ENCODE data around the gene FAIM2.
A peak's percentile ranks its signal among the peaks of the same experiment; 100 is the strongest.

FAIM2 gene

DNA sequence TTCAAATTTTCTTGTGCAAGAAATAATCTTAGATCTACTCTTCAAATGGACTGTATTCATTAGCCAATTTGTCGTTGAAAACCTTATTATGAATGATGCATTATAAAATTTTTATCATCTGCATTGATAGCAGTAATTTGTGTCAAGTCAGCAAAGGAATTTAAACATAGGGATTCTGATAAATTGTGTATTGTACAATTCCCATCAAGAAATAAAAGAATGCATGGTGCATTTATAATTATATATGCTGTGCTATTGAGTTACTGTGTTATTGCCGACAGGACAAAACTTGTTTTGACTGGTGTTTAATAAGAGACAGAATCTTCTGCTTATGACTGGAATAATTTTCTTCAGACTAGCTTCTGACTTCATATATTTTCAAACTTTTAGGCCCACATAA, 57.7 kb downstream of the FAIM2 start:
- H2BK5ac ChIP-seq (ENCODE audit: low read depth, low read length, poor library complexity): no peak overlapping the region
- H3K27ac ChIP-seq (ENCODE audit: low read depth, low read length): no peak overlapping the region
- no CpG with 5 or more reads among the region's 2 CpGs for WGBS (ENCODE audit: extremely low coverage, insufficient coverage, insufficient read length)
- no peak overlapping the region for H2BK12ac ChIP-seq (ENCODE audit: low read length)
- H4K12ac ChIP-seq (ENCODE audit: low read depth, low read length): no peak overlapping the region
- no peak overlapping the region for H3K14ac ChIP-seq (ENCODE audit: low read length)
- H3K4me2 ChIP-seq (ENCODE audit: low read length): no peak overlapping the region
- H4K91ac ChIP-seq (ENCODE audit: low read depth, low read length): no peak overlapping the region
- no peak overlapping the region for H4K8ac ChIP-seq (ENCODE audit: low read depth, low read length)
- H3K4me1 ChIP-seq (ENCODE audit: control insufficient read depth in 1 of 2, insufficient read depth in 2 of 2, low read length in 2 of 2): peaks cover 5 to 6% of the 10 kb centered on the region in 2 experiments
- no peak for DNase-seq
- no peaks in the 10 kb centered on the region for H3K36me3 ChIP-seq (ENCODE audit: control insufficient read depth in 1 of 2, insufficient read depth in 2 of 2, low read length in 2 of 2)
- H3K9me3 ChIP-seq (ENCODE audit: insufficient read depth, low read depth, low read length): no peaks in the 10 kb centered on the region
- peaks cover 4% of the 10 kb centered on the region for H3K79me1 ChIP-seq (ENCODE audit: low read length)
- H3K9ac ChIP-seq (ENCODE audit: low read length): no peak overlapping the region
- no peak overlapping the region for H3K4ac ChIP-seq (ENCODE audit: low read depth, low read length)
- no peak overlapping the region for H3K4me3 ChIP-seq (ENCODE audit: low read depth, low read length)
- H2AK5ac ChIP-seq (ENCODE audit: low read length): no peak overlapping the region
- no peak overlapping the region for H3K18ac ChIP-seq (ENCODE audit: low read length)
- H3K79me2 ChIP-seq (ENCODE audit: control insufficient read depth, insufficient read depth, low read length, poor library complexity): no peaks in the 10 kb centered on the region
- H3K23ac ChIP-seq (ENCODE audit: low read length): no peak overlapping the region
- H2AFZ ChIP-seq (ENCODE audit: insufficient read depth, low read length, poor library complexity): no peak overlapping the region
- no peak overlapping the region for H2BK120ac ChIP-seq (ENCODE audit: insufficient read depth, low read length, poor library complexity)
- no peaks in the 10 kb centered on the region for H3K27me3 ChIP-seq (ENCODE audit: insufficient read depth, low read length)

DNA sequence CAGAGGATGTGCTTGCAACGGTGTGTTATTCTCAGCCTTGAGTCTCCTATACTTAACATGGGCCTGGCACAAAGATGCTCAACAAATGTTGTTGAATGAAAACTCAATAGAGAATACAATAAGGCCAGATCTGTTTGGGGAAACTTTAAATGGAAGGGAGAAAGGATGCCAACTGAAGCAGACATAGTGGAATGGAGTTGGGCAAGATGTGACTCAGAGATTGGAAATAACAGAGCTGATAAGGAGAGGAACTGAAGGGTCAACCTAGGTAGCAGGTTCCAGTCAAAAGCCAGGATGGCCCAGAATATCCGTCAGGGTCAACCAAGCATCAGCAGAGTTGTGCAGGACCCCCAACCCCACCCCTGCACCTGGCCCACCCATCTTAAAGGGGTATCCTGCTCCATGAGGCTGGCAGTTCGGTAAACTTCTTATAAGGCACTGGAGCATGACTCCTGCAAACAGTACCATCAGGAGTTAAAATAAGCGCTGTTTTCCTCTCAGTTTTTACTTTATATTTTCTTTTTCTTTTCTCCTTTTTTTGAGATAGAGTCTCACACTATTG, 59.7 kb downstream of the FAIM2 start:
- no peak overlapping the region for H3K4ac ChIP-seq (ENCODE audit: low read depth, low read length)
- H3K14ac ChIP-seq (ENCODE audit: low read length): no peak overlapping the region
- H3K4me2 ChIP-seq (ENCODE audit: low read length): no peak overlapping the region
- H4K12ac ChIP-seq (ENCODE audit: low read depth, low read length): no peak overlapping the region
- H3K4me1 ChIP-seq (ENCODE audit: control insufficient read depth in 1 of 2, insufficient read depth in 2 of 2, low read length in 2 of 2): peaks cover 5 to 6% of the 10 kb centered on the region in 2 experiments
- H2AFZ ChIP-seq (ENCODE audit: insufficient read depth, low read length, poor library complexity): no peak overlapping the region
- H4K8ac ChIP-seq (ENCODE audit: low read depth, low read length): no peak overlapping the region
- no peak overlapping the region for H2BK5ac ChIP-seq (ENCODE audit: low read depth, low read length, poor library complexity)
- H3K9ac ChIP-seq (ENCODE audit: low read length): no peak overlapping the region
- H2BK120ac ChIP-seq (ENCODE audit: insufficient read depth, low read length, poor library complexity): no peak overlapping the region
- no peaks in the 10 kb centered on the region for H3K36me3 ChIP-seq (ENCODE audit: control insufficient read depth in 1 of 2, insufficient read depth in 2 of 2, low read length in 2 of 2)
- DNase-seq: peak; percentile 35 to 77
- H3K23ac ChIP-seq (ENCODE audit: low read length): no peak overlapping the region
- H3K27me3 ChIP-seq (ENCODE audit: insufficient read depth, low read length): no peaks in the 10 kb centered on the region
- no peak overlapping the region for H3K27ac ChIP-seq (ENCODE audit: low read depth, low read length)
- no peaks in the 10 kb centered on the region for H3K9me3 ChIP-seq (ENCODE audit: insufficient read depth, low read depth, low read length)
- H2BK12ac ChIP-seq (ENCODE audit: low read length): no peak overlapping the region
- no peak overlapping the region for H4K91ac ChIP-seq (ENCODE audit: low read depth, low read length)
- no peak overlapping the region for H2AK5ac ChIP-seq (ENCODE audit: low read length)
- WGBS (ENCODE audit: extremely low coverage, insufficient coverage, insufficient read length): no CpG with 5 or more reads among the region's 4 CpGs
- no peak overlapping the region for H3K18ac ChIP-seq (ENCODE audit: low read length)
- no peak overlapping the region for H3K4me3 ChIP-seq (ENCODE audit: low read depth, low read length)
- H3K79me1 ChIP-seq (ENCODE audit: low read length): peaks cover 4% of the 10 kb centered on the region
- no peaks in the 10 kb centered on the region for H3K79me2 ChIP-seq (ENCODE audit: control insufficient read depth, insufficient read depth, low read length, poor library complexity)

DNA sequence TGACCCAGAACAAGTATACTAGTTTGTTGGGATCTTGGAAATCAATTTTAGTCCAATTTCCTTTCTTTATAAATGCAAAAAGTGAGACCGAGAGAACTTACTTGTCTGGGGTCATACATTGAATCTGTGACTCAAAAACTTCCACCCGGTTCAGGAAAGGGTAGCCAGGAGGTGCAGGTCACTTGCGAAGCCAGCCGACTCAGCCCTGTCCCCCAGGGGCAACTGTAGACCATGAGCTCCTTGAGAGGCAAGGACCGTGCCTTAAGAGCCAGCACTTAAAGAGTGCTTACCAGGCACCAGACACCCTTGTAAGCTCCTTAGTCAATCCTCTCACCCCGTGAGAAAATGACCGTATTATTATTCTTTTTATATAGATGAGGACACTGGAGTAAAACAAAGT, 60.3 kb downstream of the FAIM2 start:
- H3K27me3 ChIP-seq (ENCODE audit: insufficient read depth, low read length): no peaks in the 10 kb centered on the region

DNA sequence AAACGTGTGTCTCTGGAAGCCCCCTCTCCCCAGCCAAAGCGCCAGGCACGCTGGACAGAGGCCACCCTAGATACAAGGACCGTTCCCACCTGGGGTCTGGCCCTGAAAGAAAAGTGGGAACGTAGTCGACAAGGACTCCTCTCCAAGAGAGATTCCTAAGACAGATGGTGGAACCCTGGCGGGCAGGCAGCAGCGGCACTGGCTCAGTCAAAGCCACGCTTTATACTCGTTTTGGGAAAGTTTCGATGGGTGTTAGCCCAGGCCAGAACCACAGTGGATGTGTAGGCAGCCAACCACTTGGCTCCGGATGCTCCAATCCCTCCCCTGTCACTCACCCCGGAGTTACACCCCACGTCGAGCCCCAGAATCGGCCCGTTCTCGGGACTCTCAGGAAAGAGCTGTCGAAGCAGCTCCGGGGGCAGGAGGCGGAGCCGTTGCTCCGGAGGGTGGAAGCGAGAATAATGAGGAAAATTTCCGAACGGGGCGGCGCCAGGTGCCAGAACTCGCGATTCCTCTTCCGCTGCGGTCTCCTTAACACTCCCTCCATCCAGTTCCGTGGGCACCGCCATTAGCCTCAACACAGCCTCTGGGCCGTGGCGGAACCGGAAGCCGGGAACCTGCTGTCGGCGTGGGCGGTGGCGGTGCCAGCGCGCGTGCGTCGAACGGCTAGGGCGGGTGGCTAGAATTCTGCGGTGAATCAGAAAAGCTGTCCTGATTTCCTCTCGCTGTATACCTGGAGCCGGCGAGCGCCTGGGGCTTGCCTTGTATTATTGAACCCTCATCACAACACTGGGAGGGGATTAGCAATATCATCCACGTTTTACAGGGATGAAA, 61.0 kb downstream of the FAIM2 start, which contains the start of gene BCDIN3D:
TSS of gene BCDIN3D (minus strand) at position 588 of the 834 bp plus-strand sequence. CDS start at position 569, 19 bp downstream.
- Histone ChIP-seq H4K91ac (ENCODE audit: low read depth, low read length) (peak within 1 kb of the TSS; percentile 41), H3K27me3 (ENCODE audit: insufficient read depth, low read length) (no peaks in the 10 kb centered on the region), H2BK120ac (ENCODE audit: insufficient read depth, low read length, poor library complexity) (peak within 1 kb of the TSS; percentile 19), H3K4me3 (ENCODE audit: low read depth, low read length) (peak within 1 kb of the TSS; percentile 84), H3K9ac (ENCODE audit: low read length) (peak within 1 kb of the TSS; percentile 83), H2BK5ac (ENCODE audit: low read depth, low read length, poor library complexity) (no peak within 1 kb of the TSS), H3K14ac (ENCODE audit: low read length) (peak within 1 kb of the TSS; percentile 55), H3K9me3 (ENCODE audit: insufficient read depth, low read depth, low read length) (no peaks in the 10 kb centered on the region), H2AK5ac (ENCODE audit: low read length) (no peak within 1 kb of the TSS), H3K4me1 (ENCODE audit: control insufficient read depth in 1 of 2, insufficient read depth in 2 of 2, low read length in 2 of 2) (peaks cover 5 to 6% of the 10 kb centered on the region in 2 experiments), H4K12ac (ENCODE audit: low read depth, low read length) (peak within 1 kb of the TSS; percentile 63), H3K4ac (ENCODE audit: low read depth, low read length) (peak within 1 kb of the TSS; percentile 26), H2AFZ (ENCODE audit: insufficient read depth, low read length, poor library complexity) (peak within 1 kb of the TSS; percentile 64), H3K79me1 (ENCODE audit: low read length) (peaks cover 4% of the 10 kb centered on the region), H2BK12ac (ENCODE audit: low read length) (no peak within 1 kb of the TSS), H4K8ac (ENCODE audit: low read depth, low read length) (peak within 1 kb of the TSS; percentile 77), H3K79me2 (ENCODE audit: control insufficient read depth, insufficient read depth, low read length, poor library complexity) (no peaks in the 10 kb centered on the region), H3K18ac (ENCODE audit: low read length) (no peak within 1 kb of the TSS), H3K27ac (ENCODE audit: low read depth, low read length) (peak within 1 kb of the TSS; percentile 41), H3K36me3 (ENCODE audit: control insufficient read depth in 1 of 2, insufficient read depth in 2 of 2, low read length in 2 of 2) (no peaks in the 10 kb centered on the region), H3K4me2 (ENCODE audit: low read length) (peak within 1 kb of the TSS; percentile 94), H3K23ac (ENCODE audit: low read length) (no peak within 1 kb of the TSS)
- WGBS (ENCODE audit: extremely low coverage, insufficient coverage, insufficient read length): no CpG with 5 or more reads among the region's 55 CpGs
- DNase-seq: peak; percentile 98

More for the DNA sequence above, 60.3 kb downstream of the FAIM2 start:
- Histone ChIP-seq H3K14ac (ENCODE audit: low read length) (peak overlapping the region; percentile 55), H3K36me3 (ENCODE audit: control insufficient read depth in 1 of 2, insufficient read depth in 2 of 2, low read length in 2 of 2) (no peaks in the 10 kb centered on the region), H4K12ac (ENCODE audit: low read depth, low read length) (peak overlapping the region; percentile 63), H3K4me3 (ENCODE audit: low read depth, low read length) (no peak overlapping the region), H4K91ac (ENCODE audit: low read depth, low read length) (no peak overlapping the region), H2BK12ac (ENCODE audit: low read length) (no peak overlapping the region), H3K23ac (ENCODE audit: low read length) (no peak overlapping the region), H3K4me2 (ENCODE audit: low read length) (peak overlapping the region; percentile 94), H3K27ac (ENCODE audit: low read depth, low read length) (peak overlapping the region; percentile 41), H3K79me2 (ENCODE audit: control insufficient read depth, insufficient read depth, low read length, poor library complexity) (no peaks in the 10 kb centered on the region), H3K18ac (ENCODE audit: low read length) (no peak overlapping the region), H3K4ac (ENCODE audit: low read depth, low read length) (no peak overlapping the region), H3K9ac (ENCODE audit: low read length) (no peak overlapping the region), H2AK5ac (ENCODE audit: low read length) (no peak overlapping the region), H2BK5ac (ENCODE audit: low read depth, low read length, poor library complexity) (no peak overlapping the region), H2AFZ (ENCODE audit: insufficient read depth, low read length, poor library complexity) (peak overlapping the region; percentile 64), H4K8ac (ENCODE audit: low read depth, low read length) (peak overlapping the region; percentile 77), H3K4me1 (ENCODE audit: control insufficient read depth in 1 of 2, insufficient read depth in 2 of 2, low read length in 2 of 2) (peaks cover 5 to 6% of the 10 kb centered on the region in 2 experiments), H2BK120ac (ENCODE audit: insufficient read depth, low read length, poor library complexity) (no peak overlapping the region), H3K9me3 (ENCODE audit: insufficient read depth, low read depth, low read length) (no peaks in the 10 kb centered on the region), H3K79me1 (ENCODE audit: low read length) (peaks cover 4% of the 10 kb centered on the region)
- no CpG with 5 or more reads among the region's 7 CpGs for WGBS (ENCODE audit: extremely low coverage, insufficient coverage, insufficient read length)
- no peak for DNase-seq
